ENCODE measurements around the gene STXBP6.

- TF ChIP-seq, protein P1, sequence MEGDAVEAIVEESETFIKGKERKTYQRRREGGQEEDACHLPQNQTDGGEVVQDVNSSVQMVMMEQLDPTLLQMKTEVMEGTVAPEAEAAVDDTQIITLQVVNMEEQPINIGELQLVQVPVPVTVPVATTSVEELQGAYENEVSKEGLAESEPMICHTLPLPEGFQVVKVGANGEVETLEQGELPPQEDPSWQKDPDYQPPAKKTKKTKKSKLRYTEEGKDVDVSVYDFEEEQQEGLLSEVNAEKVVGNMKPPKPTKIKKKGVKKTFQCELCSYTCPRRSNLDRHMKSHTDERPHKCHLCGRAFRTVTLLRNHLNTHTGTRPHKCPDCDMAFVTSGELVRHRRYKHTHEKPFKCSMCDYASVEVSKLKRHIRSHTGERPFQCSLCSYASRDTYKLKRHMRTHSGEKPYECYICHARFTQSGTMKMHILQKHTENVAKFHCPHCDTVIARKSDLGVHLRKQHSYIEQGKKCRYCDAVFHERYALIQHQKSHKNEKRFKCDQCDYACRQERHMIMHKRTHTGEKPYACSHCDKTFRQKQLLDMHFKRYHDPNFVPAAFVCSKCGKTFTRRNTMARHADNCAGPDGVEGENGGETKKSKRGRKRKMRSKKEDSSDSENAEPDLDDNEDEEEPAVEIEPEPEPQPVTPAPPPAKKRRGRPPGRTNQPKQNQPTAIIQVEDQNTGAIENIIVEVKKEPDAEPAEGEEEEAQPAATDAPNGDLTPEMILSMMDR (IDR thresholded peaks at IDR 0.05; ENCODE audit: extremely low read depth in 1 of 2, insufficient read depth in 1 of 2, low read depth in 1 of 2, low read length in 2 of 2): no peak
- no peak for TF ChIP-seq EZH2 (IDR thresholded peaks at IDR 0.05; ENCODE audit: borderline replicate concordance, low read depth, low read length, severe bottlenecking)
Observed at GRCh38 chr14:24992624-24993360, 57.2 kb downstream of the STXBP6 start.

All from endothelial cell of umbilical vein (primary cell).